ENCODE measurements around the gene TXNDC17.

Gene TXNDC17

DNA sequence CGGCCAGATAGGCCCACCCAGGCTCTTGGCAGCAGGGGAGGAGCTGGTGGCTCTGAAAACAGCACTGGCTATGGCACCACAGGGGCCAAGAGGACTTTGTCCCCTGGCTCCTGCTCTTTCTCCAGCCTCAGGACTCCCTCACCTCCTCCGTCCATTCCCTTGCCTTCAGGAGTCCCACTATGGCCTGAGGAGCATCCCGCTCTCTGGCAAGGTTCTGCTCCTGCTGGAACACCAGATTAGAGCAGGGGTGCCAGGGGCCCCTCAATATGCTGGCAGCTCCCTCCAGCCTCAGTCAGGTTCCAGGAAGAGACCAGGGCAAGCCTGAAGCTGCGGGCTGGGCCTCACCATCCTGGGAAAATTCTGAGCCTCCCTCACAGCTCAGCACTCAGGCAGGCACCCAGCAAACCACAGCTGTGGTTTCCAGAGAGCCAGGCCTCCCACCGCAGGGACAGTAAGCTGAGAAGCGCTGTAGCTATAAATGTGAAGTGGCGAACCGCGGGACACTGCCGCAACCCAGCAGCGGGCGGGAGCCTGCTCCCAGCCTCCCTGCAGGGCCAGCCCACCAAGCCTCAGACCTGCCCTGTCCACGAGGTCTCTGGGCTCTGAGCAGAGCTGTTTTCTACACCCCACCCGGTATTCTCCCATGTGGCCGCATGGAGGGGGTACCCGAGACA is 36.4 kb downstream of the TXNDC17 start:
- peaks cover 8% of the 10 kb centered on the region for H3K4me1 ChIP-seq (ENCODE audit: insufficient read depth, insufficient read length)
- no peak for DNase-seq (ENCODE audit: low read depth, low spot score)
- no peaks in the 10 kb centered on the region for H3K9me3 ChIP-seq (ENCODE audit: insufficient read depth, low read length)
- no peak overlapping the region for H3K9ac ChIP-seq (ENCODE audit: insufficient read length, low read depth)
- no peaks in the 10 kb centered on the region for H3K36me3 ChIP-seq (ENCODE audit: insufficient read depth, insufficient read length, low read length)
- H3K27me3 ChIP-seq (ENCODE audit: insufficient read depth, insufficient read length) = no peaks in the 10 kb centered on the region
- no peak overlapping the region for H3K4me3 ChIP-seq (ENCODE audit: insufficient read length, low read depth)
- TF ChIP-seq YY1 (IDR thresholded peaks at IDR 0.05; ENCODE audit: insufficient read depth, insufficient read length) = no peak
- no peak for TF ChIP-seq ZNF274 (IDR thresholded peaks at IDR 0.05; ENCODE audit: low read depth, low read length)
- no peak for TF ChIP-seq SUZ12 (IDR thresholded peaks at IDR 0.05; ENCODE audit: extremely low read depth, insufficient read depth, insufficient read length)

DNA sequence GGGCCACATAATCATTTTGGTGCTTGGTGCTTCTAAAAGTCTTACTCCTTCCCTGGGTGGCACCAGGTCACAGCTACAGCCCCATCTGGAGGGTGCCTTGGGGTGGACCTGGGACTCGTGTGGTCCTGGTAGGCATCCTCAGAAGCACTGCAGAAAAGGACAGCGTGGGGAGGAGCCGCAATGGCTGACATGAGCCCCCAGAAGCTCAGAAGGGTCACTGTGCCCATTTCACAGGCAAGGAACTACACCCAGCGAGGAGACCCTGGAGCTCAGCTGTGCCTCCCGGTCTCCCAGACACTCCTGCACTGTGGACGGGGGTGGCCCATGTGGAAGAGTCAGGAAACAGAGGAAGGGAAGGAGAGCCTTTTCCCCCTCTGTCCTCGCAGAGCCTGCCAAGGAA is 37.1 kb downstream of the TXNDC17 start:
- H3K36me3 ChIP-seq (ENCODE audit: insufficient read depth, insufficient read length, low read length) = no peaks in the 10 kb centered on the region
- H3K4me1 ChIP-seq (ENCODE audit: insufficient read depth, insufficient read length) = peaks cover 8% of the 10 kb centered on the region
- TF ChIP-seq SUZ12 (IDR thresholded peaks at IDR 0.05; ENCODE audit: extremely low read depth, insufficient read depth, insufficient read length) = no peak
- TF ChIP-seq ZNF274 (IDR thresholded peaks at IDR 0.05; ENCODE audit: low read depth, low read length) = no peak
- no peak for TF ChIP-seq YY1 (IDR thresholded peaks at IDR 0.05; ENCODE audit: insufficient read depth, insufficient read length)
- no peak overlapping the region for H3K4me3 ChIP-seq (ENCODE audit: insufficient read length, low read depth)
- no peaks in the 10 kb centered on the region for H3K9me3 ChIP-seq (ENCODE audit: insufficient read depth, low read length)
- H3K9ac ChIP-seq (ENCODE audit: insufficient read length, low read depth) = no peak overlapping the region
- no peak for DNase-seq (ENCODE audit: low read depth, low spot score)
- no peaks in the 10 kb centered on the region for H3K27me3 ChIP-seq (ENCODE audit: insufficient read depth, insufficient read length)

DNA sequence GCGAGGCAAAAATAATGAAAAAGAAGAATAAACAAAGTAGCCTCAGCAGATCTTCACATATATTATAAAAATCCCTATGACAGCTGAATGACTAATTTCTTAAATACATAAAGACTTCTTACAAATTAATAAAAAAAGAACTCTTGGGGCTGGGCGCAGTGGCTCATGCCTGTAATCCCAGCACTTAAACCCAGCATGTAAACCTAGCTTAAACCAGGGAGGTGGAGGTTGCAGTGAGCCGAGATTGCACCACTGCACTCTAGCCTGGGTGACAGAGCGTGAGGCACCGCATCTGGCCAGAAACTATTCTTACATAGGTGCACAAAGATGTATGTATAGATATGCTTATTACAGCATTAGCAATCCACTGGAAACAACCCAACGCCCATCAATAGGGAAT is 38.4 kb downstream of the TXNDC17 start:
- TF ChIP-seq ZNF274 (IDR thresholded peaks at IDR 0.05; ENCODE audit: low read depth, low read length) = no peak
- no peak for TF ChIP-seq YY1 (IDR thresholded peaks at IDR 0.05; ENCODE audit: insufficient read depth, insufficient read length)
- no peaks in the 10 kb centered on the region for H3K9me3 ChIP-seq (ENCODE audit: insufficient read depth, low read length)
- H3K36me3 ChIP-seq (ENCODE audit: insufficient read depth, insufficient read length, low read length) = no peaks in the 10 kb centered on the region
- no peak overlapping the region for H3K4me3 ChIP-seq (ENCODE audit: insufficient read length, low read depth)
- H3K4me1 ChIP-seq (ENCODE audit: insufficient read depth, insufficient read length) = peaks cover 8% of the 10 kb centered on the region
- no peak for DNase-seq (ENCODE audit: low read depth, low spot score)
- no peaks in the 10 kb centered on the region for H3K27me3 ChIP-seq (ENCODE audit: insufficient read depth, insufficient read length)
- H3K9ac ChIP-seq (ENCODE audit: insufficient read length, low read depth) = no peak overlapping the region

DNA sequence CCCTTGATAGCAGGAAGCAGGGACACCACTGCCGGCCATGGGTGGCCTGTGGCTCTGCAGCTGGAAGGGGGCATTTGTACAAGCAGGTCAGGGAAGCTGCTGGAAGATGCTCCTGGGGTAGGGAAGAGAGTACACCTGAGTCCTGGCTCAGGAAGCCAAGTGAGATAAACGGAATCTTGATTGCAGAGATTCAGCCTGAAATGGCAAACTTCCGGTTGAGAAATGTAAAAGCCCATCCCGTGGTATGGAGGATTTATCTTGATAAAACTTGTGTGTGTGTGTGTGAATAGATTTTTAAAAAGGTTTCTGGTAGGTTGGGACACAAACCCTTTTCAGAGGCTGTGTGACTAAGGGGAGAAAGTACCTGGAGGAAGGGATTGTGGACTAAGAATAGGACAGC is 40.3 kb downstream of the TXNDC17 start:
- TF ChIP-seq YY1 (IDR thresholded peaks at IDR 0.05; ENCODE audit: insufficient read depth, insufficient read length) = no peak
- no peak for TF ChIP-seq SUZ12 (IDR thresholded peaks at IDR 0.05; ENCODE audit: extremely low read depth, insufficient read depth, insufficient read length)
- TF ChIP-seq ZNF274 (IDR thresholded peaks at IDR 0.05; ENCODE audit: low read depth, low read length) = no peak
- DNase-seq (ENCODE audit: low read depth, low spot score) = no peak
- Histone ChIP-seq H3K4me1 (ENCODE audit: insufficient read depth, insufficient read length) (peaks cover 8% of the 10 kb centered on the region), H3K27me3 (ENCODE audit: insufficient read depth, insufficient read length) (no peaks in the 10 kb centered on the region), H3K9ac (ENCODE audit: insufficient read length, low read depth) (no peak overlapping the region), H3K4me3 (ENCODE audit: insufficient read length, low read depth) (no peak overlapping the region), H3K36me3 (ENCODE audit: insufficient read depth, insufficient read length, low read length) (no peaks in the 10 kb centered on the region), H3K9me3 (ENCODE audit: insufficient read depth, low read length) (no peaks in the 10 kb centered on the region)

DNA sequence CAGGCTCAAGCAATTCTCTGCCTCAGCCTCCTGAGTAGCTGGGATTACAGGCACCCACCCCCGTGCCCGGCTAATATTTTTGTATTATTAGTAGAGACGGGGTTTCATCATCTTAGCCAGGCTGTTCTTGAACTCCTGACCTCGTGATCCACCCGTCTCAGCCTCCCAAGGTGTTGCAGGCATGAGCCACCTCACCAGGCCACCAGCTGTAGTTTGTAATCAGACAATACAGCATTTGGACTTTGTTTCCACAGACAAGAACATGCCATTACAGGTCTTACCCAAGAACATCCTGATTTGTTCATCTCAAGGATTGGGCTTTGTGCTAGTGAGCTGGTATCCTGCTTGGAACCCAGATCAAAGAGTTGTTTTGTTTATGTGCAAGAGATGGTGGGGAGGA is 40.8 kb downstream of the TXNDC17 start:
- H3K4me1 ChIP-seq (ENCODE audit: insufficient read depth, insufficient read length) = peaks cover 4% of the 10 kb centered on the region
- no peak overlapping the region for H3K4me3 ChIP-seq (ENCODE audit: insufficient read length, low read depth)
- no peak for TF ChIP-seq ZNF274 (IDR thresholded peaks at IDR 0.05; ENCODE audit: low read depth, low read length)
- no peak for TF ChIP-seq SUZ12 (IDR thresholded peaks at IDR 0.05; ENCODE audit: extremely low read depth, insufficient read depth, insufficient read length)
- no peak for TF ChIP-seq YY1 (IDR thresholded peaks at IDR 0.05; ENCODE audit: insufficient read depth, insufficient read length)
- DNase-seq (ENCODE audit: low read depth, low spot score) = no peak
- H3K9me3 ChIP-seq (ENCODE audit: insufficient read depth, low read length) = no peaks in the 10 kb centered on the region
- no peak overlapping the region for H3K9ac ChIP-seq (ENCODE audit: insufficient read length, low read depth)
- H3K27me3 ChIP-seq (ENCODE audit: insufficient read depth, insufficient read length) = no peaks in the 10 kb centered on the region
- H3K36me3 ChIP-seq (ENCODE audit: insufficient read depth, insufficient read length, low read length) = no peaks in the 10 kb centered on the region

DNA sequence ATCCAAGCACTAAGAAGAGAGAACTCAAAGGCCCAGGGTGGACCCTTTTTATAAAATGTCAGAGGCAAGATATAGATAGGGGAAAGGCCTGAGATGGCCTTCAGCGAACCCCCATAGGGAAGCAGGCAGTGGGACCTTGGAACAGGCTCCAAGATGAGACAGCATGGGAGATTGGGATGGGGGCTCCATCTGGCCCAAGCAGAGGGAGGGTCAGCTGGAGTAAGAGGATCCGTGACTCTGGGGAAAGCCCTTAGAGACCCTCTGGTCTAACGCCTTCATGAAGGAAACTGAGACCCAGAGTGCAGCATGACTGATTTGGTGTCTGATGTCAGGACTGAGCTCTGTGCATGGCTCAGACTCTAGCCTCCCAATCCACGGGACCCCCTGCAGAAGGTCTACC is 41.5 kb downstream of the TXNDC17 start:
- Histone ChIP-seq H3K36me3 (ENCODE audit: insufficient read depth, insufficient read length, low read length) (no peaks in the 10 kb centered on the region), H3K27me3 (ENCODE audit: insufficient read depth, insufficient read length) (no peaks in the 10 kb centered on the region)
- DNase-seq (ENCODE audit: low read depth, low spot score) = no peak

DNA sequence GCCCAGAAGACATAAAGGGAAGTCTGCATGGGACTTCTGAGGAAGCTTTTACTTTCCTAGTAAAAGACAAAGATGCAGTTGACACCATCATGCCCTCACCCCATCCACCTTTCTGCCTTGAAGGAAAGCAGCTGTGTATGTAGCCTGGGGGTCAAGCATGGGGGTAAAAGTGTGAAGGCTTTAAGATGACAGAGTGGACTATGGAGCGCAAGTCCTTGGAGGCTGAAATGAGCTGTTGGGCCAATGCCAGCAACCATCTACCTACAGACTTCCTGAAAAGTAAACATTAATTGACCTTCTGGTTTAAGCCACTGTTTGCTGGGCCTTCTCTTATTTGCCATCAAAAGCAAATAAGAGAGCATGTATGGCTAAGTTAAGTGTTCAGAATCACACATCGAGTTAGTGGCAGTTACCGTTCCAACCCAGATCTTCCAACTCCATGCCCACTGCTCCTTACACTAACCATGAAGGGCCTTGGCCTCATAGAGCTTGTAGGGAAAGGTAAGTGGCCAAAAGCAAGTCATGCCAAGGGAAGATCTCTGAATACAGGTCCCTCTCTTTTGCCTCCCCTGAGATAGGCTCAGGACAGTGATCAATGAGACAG is 42.3 kb downstream of the TXNDC17 start:
- H3K36me3 ChIP-seq (ENCODE audit: insufficient read depth, insufficient read length, low read length) = no peaks in the 10 kb centered on the region
- no peaks in the 10 kb centered on the region for H3K4me1 ChIP-seq (ENCODE audit: insufficient read depth, insufficient read length)
- TF ChIP-seq ZNF274 (IDR thresholded peaks at IDR 0.05; ENCODE audit: low read depth, low read length) (no peak), YY1 (IDR thresholded peaks at IDR 0.05; ENCODE audit: insufficient read depth, insufficient read length) (no peak), SUZ12 (IDR thresholded peaks at IDR 0.05; ENCODE audit: extremely low read depth, insufficient read depth, insufficient read length) (no peak)
- no peaks in the 10 kb centered on the region for H3K9me3 ChIP-seq (ENCODE audit: insufficient read depth, low read length)
- no peak overlapping the region for H3K4me3 ChIP-seq (ENCODE audit: insufficient read length, low read depth)
- no peak overlapping the region for H3K9ac ChIP-seq (ENCODE audit: insufficient read length, low read depth)
- H3K27me3 ChIP-seq (ENCODE audit: insufficient read depth, insufficient read length) = no peaks in the 10 kb centered on the region
- no peak for DNase-seq (ENCODE audit: low read depth, low spot score)

More for the DNA sequence above, 41.5 kb downstream of the TXNDC17 start:
- H3K4me3 ChIP-seq (ENCODE audit: insufficient read length, low read depth) = no peak overlapping the region
- no peak for TF ChIP-seq YY1 (IDR thresholded peaks at IDR 0.05; ENCODE audit: insufficient read depth, insufficient read length)
- TF ChIP-seq SUZ12 (IDR thresholded peaks at IDR 0.05; ENCODE audit: extremely low read depth, insufficient read depth, insufficient read length) = no peak
- TF ChIP-seq ZNF274 (IDR thresholded peaks at IDR 0.05; ENCODE audit: low read depth, low read length) = no peak
- H3K9me3 ChIP-seq (ENCODE audit: insufficient read depth, low read length) = no peaks in the 10 kb centered on the region
- no peak overlapping the region for H3K9ac ChIP-seq (ENCODE audit: insufficient read length, low read depth)
- no peaks in the 10 kb centered on the region for H3K4me1 ChIP-seq (ENCODE audit: insufficient read depth, insufficient read length)

Measured in NT2/D1 (cell line).